ENCODE measurements around the gene STRADA.
"Not testable (repeated sequence)": the region's sequence is repeated elsewhere in the genome, so short reads cannot be mapped to it uniquely, and the experiment has no call there.

STRADA gene

GRCh38 chr17:63754046-63754445 is 12.4 kb upstream of the STRADA start:
- DNase-seq, result no peak

GRCh38 chr17:63753215-63753614 is 11.6 kb upstream of the STRADA start:
- peak; percentile 62 for DNase-seq

GRCh38 chr17:63752707-63753106 is 11.1 kb upstream of the STRADA start:
- no peak for DNase-seq

GRCh38 chr17:63751806-63752205 is 10.2 kb upstream of the STRADA start:
- DNase-seq, result peak; percentile 93

- DNase-seq, result no peak
These were observed 524 bp downstream of the STRADA start for GRCh38 chr17:63741143-63741407.

GRCh38 chr17:63740464-63741142 is 996 bp downstream of the STRADA start:
- peak; percentile 27 for DNase-seq

GRCh38 chr17:63735691-63736090 is 5.9 kb downstream of the STRADA start:
- no peak for DNase-seq

GRCh38 chr17:63722403-63722802 is 19.2 kb downstream of the STRADA start:
- no peak for DNase-seq

- not testable (repeated sequence) for DNase-seq
These were observed 21.4 kb downstream of the STRADA start for GRCh38 chr17:63720194-63720593.

GRCh38 chr17:63718988-63719387 is 22.6 kb downstream of the STRADA start:
- no peak for DNase-seq

- DNase-seq, result no peak
These were observed 25.2 kb downstream of the STRADA start for GRCh38 chr17:63716426-63716825.

GRCh38 chr17:63714550-63715277 is 26.9 kb downstream of the STRADA start:
- no peak for DNase-seq

- DNase-seq, result no peak
These were observed 32.5 kb downstream of the STRADA start for GRCh38 chr17:63709110-63709509.

GRCh38 chr17:63707151-63707550 is 34.4 kb downstream of the STRADA start:
- no peak for DNase-seq

- DNase-seq, result no peak
These were observed 35.1 kb downstream of the STRADA start for GRCh38 chr17:63706336-63707082.

- no peak for DNase-seq
These were observed 35.9 kb downstream of the STRADA start for GRCh38 chr17:63705657-63706056.

- no peak for DNase-seq
These were observed 36.8 kb downstream of the STRADA start for GRCh38 chr17:63704836-63705235.

- no peak for DNase-seq
These were observed 37.4 kb downstream of the STRADA start for GRCh38 chr17:63704259-63704576.

GRCh38 chr17:63703556-63704258 is 37.9 kb downstream of the STRADA start:
- DNase-seq, result no peak

- no peak for DNase-seq
These were observed 38.6 kb downstream of the STRADA start for GRCh38 chr17:63703029-63703428.

- DNase-seq, result no peak
These were observed 38.9 kb downstream of the STRADA start for GRCh38 chr17:63702721-63703015.

- DNase-seq, result peak; percentile 89
These were observed 39.5 kb downstream of the STRADA start for GRCh38 chr17:63701868-63702720.

- DNase-seq, result no peak
These were observed 40.2 kb downstream of the STRADA start for GRCh38 chr17:63701456-63701820.

All from hematopoietic multipotent progenitor cell treated with erythropoietin and hydrocortisone succinate and interleukin-3 and kit ligand, for 4 days (in vitro differentiated cells).